GM21360 (cell line): ENCODE measurements around the gene SLC25A40.
"Not testable (repeated sequence)": the region's sequence is repeated elsewhere in the genome, so short reads cannot be mapped to it uniquely, and the experiment has no call there.

ENCODE experiments used
- ATAC-seq: cut with Tn5 transposase; IDR thresholded peaks from one replicate; pipeline ENCODE4 v1.9.1; 2021; ENCODE audit warnings: mild to moderate bottlenecking, moderate library complexity; ENCODE audit not compliant: unreplicated experiment

The SLC25A40 gene, protein sequence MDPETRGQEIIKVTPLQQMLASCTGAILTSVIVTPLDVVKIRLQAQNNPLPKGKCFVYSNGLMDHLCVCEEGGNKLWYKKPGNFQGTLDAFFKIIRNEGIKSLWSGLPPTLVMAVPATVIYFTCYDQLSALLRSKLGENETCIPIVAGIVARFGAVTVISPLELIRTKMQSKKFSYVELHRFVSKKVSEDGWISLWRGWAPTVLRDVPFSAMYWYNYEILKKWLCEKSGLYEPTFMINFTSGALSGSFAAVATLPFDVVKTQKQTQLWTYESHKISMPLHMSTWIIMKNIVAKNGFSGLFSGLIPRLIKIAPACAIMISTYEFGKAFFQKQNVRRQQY

DNA sequence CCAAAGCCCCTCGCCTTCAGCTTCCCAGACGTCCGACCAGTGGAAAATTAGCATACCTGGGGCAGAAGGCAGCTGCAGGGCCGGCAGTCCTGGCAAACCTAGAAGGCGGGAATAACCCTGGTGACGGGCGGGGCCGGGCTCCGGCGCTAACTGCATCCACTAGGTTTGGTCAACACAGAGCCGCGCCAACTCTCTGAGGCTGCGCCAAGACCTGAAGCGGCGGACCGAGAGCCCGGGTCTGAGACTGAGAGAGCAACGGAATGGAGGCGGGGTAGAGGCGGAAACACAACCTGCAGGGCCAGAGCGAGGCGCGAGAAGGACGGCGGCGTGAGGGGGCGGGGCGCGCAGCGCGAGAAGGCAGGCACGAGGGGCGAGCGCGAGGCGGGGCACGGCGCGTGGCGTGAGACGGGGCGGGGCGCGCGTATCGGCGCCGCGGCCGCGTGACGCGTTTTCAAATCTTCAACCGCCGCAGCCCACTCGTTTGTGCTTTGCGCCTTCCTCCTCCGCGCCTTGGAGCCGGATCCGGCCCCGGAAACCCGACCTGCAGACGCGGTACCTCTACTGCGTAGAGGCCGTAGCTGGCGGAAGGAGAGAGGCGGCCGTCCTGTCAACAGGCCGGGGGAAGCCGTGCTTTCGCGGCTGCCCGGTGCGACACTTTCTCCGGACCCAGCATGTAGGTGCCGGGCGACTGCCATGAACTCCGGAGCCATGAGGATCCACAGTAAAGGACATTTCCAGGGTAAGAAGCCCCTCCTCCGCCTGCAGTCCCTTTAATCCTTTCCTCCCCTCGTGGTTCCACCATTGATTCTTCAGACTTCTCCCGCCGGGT, at the start of gene SLC25A40, which contains the start of gene DBF4:
Gene SLC25A40, minus strand, starts transcription at position 321 of the 829 bp plus-strand sequence. CDS start 17,633 bp downstream, outside the sequence.
Gene DBF4, plus strand, starts transcription at position 454 of the 829 bp plus-strand sequence. Its CDS starts 240 bp downstream, at position 694.
- ATAC-seq: peak; percentile 88

DNA sequence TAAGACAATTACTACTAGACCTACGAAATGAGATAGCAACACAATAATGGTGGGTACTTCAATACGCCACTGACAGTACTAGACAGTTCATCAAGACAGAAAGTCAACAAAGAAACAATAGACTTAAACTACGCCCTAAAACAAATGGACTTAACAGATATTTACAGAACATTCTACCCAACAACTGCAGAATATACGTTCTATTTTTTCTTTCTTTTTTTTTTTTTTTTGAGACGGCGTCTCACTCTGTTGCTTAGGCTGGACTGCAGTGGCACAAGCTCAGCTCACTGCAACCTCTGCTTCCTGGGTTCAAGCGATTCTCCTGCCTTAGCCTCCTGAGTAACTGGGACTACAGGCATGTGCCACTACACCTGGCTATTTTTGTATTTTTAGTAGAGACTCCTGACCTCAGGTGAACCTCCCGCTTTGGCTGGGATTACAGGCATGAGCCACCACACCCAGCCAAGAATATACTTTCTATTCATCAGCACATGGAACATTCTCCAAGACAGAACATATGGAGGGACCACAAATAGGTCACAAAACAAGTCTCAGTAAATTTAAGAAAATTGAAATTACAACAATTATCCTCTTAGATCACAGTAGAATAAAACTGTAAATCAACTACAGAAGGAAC, 46.7 kb upstream of the SLC25A40 start:
- not testable (repeated sequence) for ATAC-seq

DNA sequence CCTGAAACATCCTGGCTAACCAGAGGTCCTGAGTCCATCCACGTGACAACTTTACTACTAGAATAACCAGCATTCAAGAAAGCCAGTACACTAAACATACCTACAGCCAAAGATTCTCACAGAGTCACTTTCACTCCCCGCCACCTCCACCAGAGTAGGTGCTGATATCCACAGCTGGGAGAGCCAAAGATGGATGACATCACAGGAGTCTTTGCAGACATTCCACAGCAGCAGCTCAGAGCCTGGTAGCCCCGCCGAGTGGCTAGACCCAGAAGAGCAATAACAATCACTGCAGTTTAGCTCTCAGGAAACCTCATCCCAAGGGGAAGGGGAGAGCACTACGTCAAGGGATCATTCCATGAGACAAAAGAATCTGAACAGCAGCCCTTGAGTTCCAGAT, 44.4 kb upstream of the SLC25A40 start:
- no peak for ATAC-seq

DNA sequence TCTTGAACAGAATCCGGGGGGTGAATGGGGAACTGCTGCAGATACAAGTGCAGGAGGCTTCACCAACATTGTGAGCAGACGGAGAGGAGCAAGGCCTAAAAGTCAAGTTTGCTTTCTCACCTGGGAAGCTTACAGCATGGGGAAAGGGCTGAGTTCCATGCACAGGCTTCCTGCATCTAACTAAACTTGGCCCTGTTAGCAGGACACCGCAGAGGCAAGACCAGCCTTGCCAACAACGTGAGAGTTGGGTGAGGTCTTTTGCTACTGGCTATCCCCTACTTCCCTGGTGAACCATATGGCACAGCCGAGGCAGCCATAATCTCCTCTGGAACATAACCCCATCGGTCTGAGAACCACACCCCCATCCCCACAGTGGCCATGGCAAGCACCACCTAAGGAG, 43.7 kb upstream of the SLC25A40 start:
- no peak for ATAC-seq

DNA sequence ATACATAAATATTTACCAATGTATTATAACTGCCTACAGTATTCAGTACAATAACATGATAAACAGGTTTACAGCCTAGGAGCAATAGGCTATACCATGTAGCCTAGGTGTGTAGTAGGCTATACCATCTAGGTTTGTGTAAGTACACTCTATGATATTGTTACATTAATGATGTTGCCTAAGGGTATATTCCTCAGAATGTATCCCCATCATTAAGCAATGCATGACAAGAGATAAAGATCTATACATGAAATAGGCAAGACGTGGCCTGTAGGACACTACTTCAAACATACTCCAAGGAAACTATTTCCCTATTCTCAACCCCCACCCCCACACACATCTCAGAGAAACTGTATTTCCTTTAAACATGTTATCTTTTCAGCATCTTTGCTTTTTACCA, 42.6 kb upstream of the SLC25A40 start:
- ATAC-seq: no peak

DNA sequence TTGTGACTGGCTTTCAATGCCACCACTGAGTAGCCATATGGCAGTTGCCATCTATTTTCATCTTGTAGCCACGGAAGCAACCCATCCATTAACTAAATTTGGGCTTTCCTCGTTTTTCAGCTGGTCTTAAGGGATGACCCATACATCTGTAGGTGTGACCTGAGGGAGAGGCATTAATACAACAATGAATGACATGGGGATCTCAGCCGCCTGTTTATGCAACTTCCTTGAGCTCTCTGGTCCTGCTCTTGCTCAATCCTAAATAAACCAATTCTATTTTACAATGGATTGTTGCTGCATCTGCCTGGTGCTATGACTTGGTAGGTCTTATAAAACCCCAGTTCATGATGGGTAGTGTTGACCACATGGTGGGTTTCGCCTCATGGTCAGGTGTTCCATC, 36.0 kb upstream of the SLC25A40 start:
- ATAC-seq: no peak

GRCh38 chr7:87908814-87909213, 32.7 kb upstream of the SLC25A40 start:
- not testable (repeated sequence) for ATAC-seq

DNA sequence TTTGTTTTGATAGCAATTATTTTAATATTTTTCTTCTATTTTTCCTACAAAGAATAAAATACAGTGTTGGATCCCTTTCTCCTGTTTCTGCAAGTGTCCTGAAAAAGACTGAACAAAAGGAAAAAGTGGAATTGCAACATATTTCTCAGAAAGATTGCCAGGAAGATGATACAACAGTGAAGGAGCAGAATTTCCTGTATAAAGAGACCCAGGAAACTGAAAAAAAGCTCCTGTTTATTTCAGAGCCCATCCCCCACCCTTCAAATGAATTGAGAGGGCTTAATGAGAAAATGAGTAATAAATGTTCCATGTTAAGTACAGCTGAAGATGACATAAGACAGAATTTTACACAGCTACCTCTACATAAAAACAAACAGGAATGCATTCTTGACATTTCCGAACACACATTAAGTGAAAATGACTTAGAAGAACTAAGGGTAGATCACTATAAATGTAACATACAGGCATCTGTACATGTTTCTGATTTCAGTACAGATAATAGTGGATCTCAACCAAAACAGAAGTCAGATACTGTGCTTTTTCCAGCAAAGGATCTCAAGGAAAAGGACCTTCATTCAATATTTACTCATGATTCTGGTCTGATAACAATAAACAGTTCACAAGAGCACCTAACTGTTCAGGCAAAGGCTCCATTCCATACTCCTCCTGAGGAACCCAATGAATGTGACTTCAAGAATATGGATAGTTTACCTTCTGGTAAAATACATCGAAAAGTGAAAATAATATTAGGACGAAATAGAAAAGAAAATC, 31.2 kb upstream of the SLC25A40 start:
- ATAC-seq: not testable (repeated sequence)

DNA sequence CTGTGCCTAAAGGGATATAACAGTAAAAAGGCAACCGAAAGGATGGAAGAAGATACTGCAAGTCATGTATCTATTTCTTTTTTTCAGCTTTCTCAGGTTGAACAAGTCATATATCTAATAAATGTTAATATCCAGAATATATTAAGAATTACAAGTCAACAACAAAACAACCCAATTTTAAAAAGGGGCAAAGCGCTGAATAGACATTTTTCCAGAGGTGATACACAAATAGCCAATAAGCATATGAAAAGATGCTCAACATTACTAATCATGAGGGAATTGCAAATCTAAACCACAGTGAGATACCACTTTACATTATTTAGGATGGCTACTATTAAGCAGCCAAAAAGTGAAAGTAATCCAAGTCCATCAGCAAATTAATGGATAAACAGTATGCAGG, 23.1 kb upstream of the SLC25A40 start:
- ATAC-seq: no peak

- no peak for ATAC-seq
Observed at GRCh38 chr7:87895363-87895762, 19.2 kb upstream of the SLC25A40 start.

- ATAC-seq: no peak
Observed at GRCh38 chr7:87886875-87887274, 10.7 kb upstream of the SLC25A40 start.

DNA sequence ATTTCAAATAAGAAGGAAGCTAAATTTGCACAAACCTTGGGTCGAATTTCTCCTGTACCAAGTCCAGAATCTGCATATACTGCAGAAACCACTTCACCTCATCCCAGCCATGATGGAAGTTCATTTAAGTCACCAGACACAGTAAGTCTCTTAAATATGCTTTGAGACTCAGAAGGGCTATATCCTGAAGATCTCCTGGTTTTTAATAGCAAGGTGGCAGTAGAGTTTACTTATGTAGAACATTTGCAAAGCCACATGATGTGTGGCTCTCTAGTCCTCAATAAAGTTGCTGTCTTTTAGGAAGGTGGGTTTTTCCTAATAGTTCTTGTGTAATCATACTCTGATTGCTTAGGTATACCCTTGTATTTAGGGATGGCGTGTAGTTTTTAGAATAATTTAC, 8.9 kb upstream of the SLC25A40 start:
- ATAC-seq: no peak

GRCh38 chr7:87882151-87882937, 6.2 kb upstream of the SLC25A40 start:
- no peak for ATAC-seq

GRCh38 chr7:87878208-87878735, 2.1 kb upstream of the SLC25A40 start:
- ATAC-seq: no peak

DNA sequence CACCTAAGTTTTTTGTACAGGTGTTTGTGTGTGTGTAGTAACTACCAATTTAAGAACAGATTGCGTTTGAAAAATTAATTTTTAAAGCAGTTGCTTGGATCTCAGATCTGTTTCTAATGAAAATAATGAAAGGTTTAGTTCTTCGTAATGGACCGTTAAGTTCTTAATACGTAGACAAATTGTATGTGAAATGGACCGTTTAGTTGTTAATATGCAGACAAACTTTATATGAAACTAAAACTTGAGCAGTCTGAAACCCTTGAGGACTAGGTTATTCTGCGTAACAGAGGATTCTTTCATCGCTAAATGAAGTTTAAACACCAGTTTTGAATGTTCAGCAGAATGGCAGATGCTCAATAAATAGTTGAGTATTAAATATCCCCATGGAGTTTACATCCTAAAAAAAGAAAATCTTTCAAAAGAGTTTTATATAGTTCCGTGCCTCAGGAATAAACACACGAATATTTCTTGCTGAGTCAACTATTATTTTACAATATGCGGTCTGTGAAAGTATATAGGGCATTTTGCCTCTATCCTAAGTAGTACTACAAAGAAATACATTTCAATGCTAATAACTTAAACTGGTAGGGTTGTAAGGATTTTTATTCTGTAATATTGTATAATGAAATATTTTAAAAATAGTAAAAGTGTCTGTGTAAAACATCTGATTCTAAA, 1.3 kb upstream of the SLC25A40 start:
- no peak for ATAC-seq

- peak; percentile 5 for ATAC-seq
Observed at GRCh38 chr7:87876869-87877234, 692 bp upstream of the SLC25A40 start.

DNA sequence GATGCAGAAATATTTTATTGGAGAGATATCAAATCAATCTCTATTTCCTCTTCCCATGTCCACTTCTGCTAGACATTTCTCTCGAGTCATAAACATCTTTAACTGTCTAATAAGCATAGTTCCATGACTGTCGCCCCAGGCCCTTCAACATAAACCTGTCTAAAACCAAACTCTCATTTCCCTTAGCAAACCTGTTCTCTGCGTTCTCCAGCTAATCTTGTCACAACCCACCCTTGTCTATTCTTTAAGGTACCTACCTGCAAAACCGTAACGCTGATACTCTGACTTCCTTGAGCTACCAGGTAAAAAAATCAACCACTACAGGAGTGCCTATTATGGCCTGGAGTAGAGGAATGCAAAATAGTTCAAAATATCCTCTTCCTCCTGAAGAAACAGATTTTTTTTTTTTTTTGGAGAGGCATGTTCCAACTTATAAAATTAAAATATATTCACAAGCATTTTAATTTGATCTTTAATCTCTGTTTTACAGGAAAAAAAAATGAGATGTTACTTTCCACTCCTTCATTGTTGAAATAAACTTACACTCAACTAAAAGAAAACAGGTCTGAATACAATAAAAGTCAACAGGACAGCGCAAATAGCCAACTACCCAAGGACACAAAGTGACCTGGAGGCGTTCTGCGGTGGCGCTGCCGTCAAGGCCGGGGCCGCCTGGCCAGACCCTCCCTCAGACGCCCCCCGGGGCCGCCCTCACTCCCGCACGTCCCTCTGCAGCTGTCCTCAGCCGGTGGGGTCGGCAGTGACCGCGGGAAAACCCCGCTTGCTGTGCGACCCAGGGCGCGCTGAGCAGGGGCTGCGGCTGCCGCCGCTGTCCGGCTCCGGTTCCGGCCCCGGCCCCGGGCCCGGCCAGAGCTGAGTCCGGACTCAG, 765 bp downstream of the SLC25A40 start:
- peak; percentile 8 for ATAC-seq

GRCh38 chr7:87874066-87874465, 2.1 kb downstream of the SLC25A40 start:
- no peak for ATAC-seq
